ENCODE data around the gene ELMO1. TPM values are rescaled to one million over a fixed set of nuclear protein-coding genes. Genes with fewer than 3 reads are reported as not detected.

The ELMO1 gene
- total RNA-seq, 1 experiment from 2014 or later: 1.1 TPM

MicroRNAs encoded within 50 kb of the gene (microRNA counts, 767-probe panel; counts per million panel counts)
- microRNA hsa-miR-1200: not detected

Small RNA genes within 50 kb of the gene (microRNA-seq; reads per million reads assigned to microRNA genes)
- gene MIR1200 (ENCODE audit: borderline number of aligned reads): not detected

Other genes with a start within 250 kb of the ELMO1 start
- not detected for gene GPR141, start 234.9 kb upstream of the ELMO1 start, total RNA-seq (2021; ENCODE audit: unreplicated experiment)